Chondrocyte (in vitro differentiated cells): ENCODE data around the gene HABP4. TPM values are rescaled to one million over a fixed set of nuclear protein-coding genes. Genes with fewer than 3 reads are reported as not detected.

Experiments used
- DNase-seq: peaks from one replicate; pipeline ENCODE4 v3.0.0; 2021; ENCODE audit warnings: mixed read lengths, low spot score
- H3K27ac Mint-ChIP-seq: one replicate; pipeline ENCODE4 v1.8.0; 2021; ENCODE audit warnings: mild to moderate bottlenecking, moderate library complexity, mixed read lengths; ENCODE audit not compliant: unreplicated experiment
- H3K27me3 Mint-ChIP-seq: 2 replicates; pipeline ENCODE4 v1.8.0; 2021; ENCODE audit warnings: low read depth, mixed read lengths
- H3K36me3 Mint-ChIP-seq: 2 replicates; pipeline ENCODE4 v1.8.0; 2021; ENCODE audit warnings: low read depth, mixed read lengths
- H3K4me1 Mint-ChIP-seq: 2 replicates; pipeline ENCODE4 v1.8.0; 2021; ENCODE audit warnings: low read depth, mild to moderate bottlenecking, mixed read lengths
- H3K4me3 Mint-ChIP-seq: one replicate; pipeline ENCODE4 v1.8.0; 2021; ENCODE audit warnings: mild to moderate bottlenecking, moderate library complexity, mixed read lengths; ENCODE audit not compliant: unreplicated experiment
- H3K9me3 Mint-ChIP-seq: 2 replicates; pipeline ENCODE4 v1.8.0; 2021; ENCODE audit warnings: low read depth, mixed read lengths
- total RNA-seq: library from RNA; stranded (reverse); gene quantifications from 3 replicates; pipeline ENCODE4 v1.2.1, GENCODE V29; 2021
- TF ChIP-seq, protein P1 (sequence below): fragments of 200-600 bp; sonication (generic); IDR thresholded peaks from 2 replicates; pipeline ENCODE4 v1.5.0; 2021; ENCODE audit warnings: antibody characterized with exemption, mild to moderate bottlenecking, moderate library complexity

The HABP4 gene
- total RNA-seq, 1 donor from 2014 or later, result 28.9 TPM

DNA sequence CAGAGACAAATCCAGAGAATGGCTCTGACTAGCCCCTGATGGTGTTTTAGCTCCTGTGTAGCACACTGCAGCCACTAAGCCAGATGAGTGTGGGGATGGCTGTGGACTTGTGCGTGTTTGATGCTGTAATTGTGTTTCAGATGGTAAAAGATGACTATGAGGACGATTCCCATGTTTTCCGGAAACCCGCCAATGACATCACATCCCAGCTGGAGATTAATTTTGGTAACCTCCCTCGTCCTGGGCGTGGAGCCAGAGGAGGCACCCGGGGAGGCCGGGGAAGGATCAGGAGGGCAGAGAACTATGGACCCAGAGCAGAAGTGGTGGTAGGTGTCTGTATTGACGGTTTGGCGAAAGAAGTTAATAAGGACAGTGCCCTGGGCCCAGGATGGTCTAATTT, 38.0 kb downstream of the HABP4 start:
- no peak for DNase-seq
- H3K4me3 Mint-ChIP-seq, result no peak overlapping the region
- TF ChIP-seq, protein P1, sequence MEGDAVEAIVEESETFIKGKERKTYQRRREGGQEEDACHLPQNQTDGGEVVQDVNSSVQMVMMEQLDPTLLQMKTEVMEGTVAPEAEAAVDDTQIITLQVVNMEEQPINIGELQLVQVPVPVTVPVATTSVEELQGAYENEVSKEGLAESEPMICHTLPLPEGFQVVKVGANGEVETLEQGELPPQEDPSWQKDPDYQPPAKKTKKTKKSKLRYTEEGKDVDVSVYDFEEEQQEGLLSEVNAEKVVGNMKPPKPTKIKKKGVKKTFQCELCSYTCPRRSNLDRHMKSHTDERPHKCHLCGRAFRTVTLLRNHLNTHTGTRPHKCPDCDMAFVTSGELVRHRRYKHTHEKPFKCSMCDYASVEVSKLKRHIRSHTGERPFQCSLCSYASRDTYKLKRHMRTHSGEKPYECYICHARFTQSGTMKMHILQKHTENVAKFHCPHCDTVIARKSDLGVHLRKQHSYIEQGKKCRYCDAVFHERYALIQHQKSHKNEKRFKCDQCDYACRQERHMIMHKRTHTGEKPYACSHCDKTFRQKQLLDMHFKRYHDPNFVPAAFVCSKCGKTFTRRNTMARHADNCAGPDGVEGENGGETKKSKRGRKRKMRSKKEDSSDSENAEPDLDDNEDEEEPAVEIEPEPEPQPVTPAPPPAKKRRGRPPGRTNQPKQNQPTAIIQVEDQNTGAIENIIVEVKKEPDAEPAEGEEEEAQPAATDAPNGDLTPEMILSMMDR, result no peak
- peaks cover 50% of the 10 kb centered on the region for H3K4me1 Mint-ChIP-seq
- H3K27me3 Mint-ChIP-seq, result no peaks in the 10 kb centered on the region
- peaks cover 26% of the 10 kb centered on the region for H3K36me3 Mint-ChIP-seq
- peak overlapping the region; percentile 77 for H3K27ac Mint-ChIP-seq
- H3K9me3 Mint-ChIP-seq, result peaks cover 3% of the 10 kb centered on the region

DNA sequence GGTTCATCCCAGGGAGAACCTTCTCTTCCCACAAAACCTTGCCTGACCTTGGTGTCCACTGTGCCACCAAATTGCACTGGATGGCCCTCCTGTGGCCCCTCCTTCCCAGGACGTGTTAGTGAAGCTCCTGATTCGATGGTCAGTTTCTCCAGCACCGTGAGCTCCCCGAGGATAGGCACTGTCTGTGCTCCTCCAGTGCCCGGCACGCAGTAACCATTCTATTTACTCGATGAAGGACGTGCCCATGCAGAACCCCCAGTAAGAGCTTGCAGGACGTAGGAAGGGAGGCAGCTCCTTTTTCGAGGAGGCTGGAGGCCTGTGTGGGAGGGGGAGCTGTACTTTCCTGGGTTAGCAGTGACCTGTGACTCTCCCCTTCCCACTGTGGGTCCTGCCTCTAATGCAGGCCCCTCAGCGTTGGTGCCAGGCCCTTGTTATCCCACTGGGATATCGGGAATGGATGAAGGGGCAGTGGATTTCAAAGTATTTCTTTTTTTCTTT, 39.6 kb downstream of the HABP4 start:
- Mint-ChIP-seq H3K9me3 (no peaks in the 10 kb centered on the region), H3K4me3 (no peak overlapping the region), H3K36me3 (peaks cover 26% of the 10 kb centered on the region), H3K27ac (no peak overlapping the region), H3K4me1 (peaks cover 34% of the 10 kb centered on the region), H3K27me3 (no peaks in the 10 kb centered on the region)
- TF ChIP-seq, protein P1, result no peak
- no peak for DNase-seq

- Mint-ChIP-seq H3K4me3 (no peak overlapping the region), H3K9me3 (no peaks in the 10 kb centered on the region), H3K27ac (no peak overlapping the region), H3K4me1 (peaks cover 25% of the 10 kb centered on the region), H3K36me3 (peaks cover 28% of the 10 kb centered on the region), H3K27me3 (no peaks in the 10 kb centered on the region)
- DNase-seq, result no peak
- TF ChIP-seq, protein P1, result no peak
Observed at GRCh38 chr9:96490534-96491078, 40.6 kb downstream of the HABP4 start.

DNA sequence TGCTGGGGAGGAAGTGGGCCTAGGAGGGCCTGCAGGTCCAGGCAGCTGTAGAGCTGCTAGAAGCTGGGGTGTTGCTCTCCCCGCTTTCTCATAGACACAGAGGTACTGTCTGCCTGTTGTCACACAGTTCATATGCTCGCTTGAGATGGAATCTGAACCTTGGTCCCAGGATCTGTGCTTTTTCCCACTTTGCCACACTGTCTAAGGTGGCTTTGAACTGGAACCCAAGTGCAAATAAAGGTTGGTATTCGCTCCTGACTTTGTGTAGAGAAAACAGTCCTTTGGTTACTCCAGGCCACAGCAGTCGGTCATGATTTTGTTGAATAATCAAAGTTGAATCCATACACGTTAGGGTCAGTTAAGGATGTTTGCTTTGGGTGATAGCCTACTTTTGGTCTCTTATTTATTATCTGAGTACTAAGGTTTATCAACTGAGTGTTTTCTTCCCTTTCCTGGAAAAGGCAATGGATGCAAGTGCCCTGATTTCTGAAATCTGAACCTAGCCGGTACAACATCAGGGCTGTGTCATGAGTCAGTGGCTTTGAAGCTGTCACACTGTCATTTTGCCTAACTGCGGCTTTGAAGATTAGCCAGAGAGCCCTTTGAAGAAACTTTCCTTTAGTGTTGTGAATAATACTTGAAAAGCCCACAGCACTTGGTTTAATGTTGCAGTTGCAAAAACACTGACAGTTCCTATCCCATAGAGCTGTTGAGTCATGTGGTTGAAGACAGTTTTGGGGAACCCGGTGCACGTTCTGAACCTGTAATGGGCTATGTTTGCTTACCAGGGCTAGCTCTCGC, 41.3 kb downstream of the HABP4 start:
- Mint-ChIP-seq H3K4me1 (peaks cover 19% of the 10 kb centered on the region), H3K27me3 (no peaks in the 10 kb centered on the region), H3K4me3 (no peak overlapping the region), H3K9me3 (no peaks in the 10 kb centered on the region), H3K36me3 (peaks cover 29% of the 10 kb centered on the region), H3K27ac (peak overlapping the region; percentile 14)
- TF ChIP-seq, protein P1, result no peak
- no peak for DNase-seq

DNA sequence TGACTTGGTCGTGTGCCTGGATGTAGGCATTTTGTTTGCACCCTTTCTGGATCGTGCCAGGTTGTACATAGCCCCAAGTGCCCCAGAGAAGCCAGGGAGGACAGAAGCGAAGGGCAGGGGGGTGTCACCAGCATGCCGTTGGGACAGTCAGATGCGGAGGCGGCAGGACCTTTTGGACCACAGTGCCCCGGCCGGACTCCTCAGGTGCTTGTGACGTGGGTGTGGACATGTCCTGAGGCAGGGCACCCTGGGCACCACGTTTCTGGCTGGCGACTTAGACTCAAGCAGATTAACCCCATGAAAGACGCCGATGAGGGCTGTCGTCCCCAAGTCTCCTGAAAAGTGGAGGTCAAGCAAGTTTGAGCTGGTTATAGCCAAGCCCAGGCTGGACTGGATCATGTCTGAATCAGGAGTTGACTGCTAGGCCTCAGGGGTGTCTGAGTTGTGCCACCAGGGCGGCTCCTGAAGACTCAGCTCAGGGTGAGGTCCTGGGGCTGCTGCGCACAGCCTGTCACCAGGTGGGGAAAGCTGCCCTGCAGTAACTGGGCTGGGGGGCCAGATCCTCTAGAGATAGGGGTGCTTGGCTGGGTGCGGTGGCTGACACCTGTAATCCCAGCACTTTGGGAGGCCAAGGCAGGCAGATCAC, 42.0 kb downstream of the HABP4 start:
- H3K27ac Mint-ChIP-seq, result peak overlapping the region; percentile 14
- TF ChIP-seq, protein P1, result no peak
- no peak for DNase-seq
- peaks cover 11% of the 10 kb centered on the region for H3K4me1 Mint-ChIP-seq
- no peak overlapping the region for H3K4me3 Mint-ChIP-seq
- H3K36me3 Mint-ChIP-seq, result peaks cover 29% of the 10 kb centered on the region
- no peaks in the 10 kb centered on the region for H3K27me3 Mint-ChIP-seq
- H3K9me3 Mint-ChIP-seq, result no peaks in the 10 kb centered on the region
